Measurements from ENCODE around the gene UNC13A. TPM values are rescaled to one million over a fixed set of nuclear protein-coding genes. Genes with fewer than 3 reads are reported as not detected.

UNC13A gene
- total RNA-seq, 1 donor from 2014 or later, result 1.3 TPM

GRCh38 chr19:17641181-17641580 is 47.0 kb downstream of the UNC13A start:
- Histone ChIP-seq H3K4me1 (no peaks in the 10 kb centered on the region), H3K4me2 (no peak overlapping the region), H3F3A (ENCODE audit: low read depth) (no peaks in the 10 kb centered on the region), H3K4me3 (no peak overlapping the region), H3K79me2 (ENCODE audit: low read depth) (no peaks in the 10 kb centered on the region), H3K9ac (no peak overlapping the region), H4K20me1 (ENCODE audit: low read depth) (no peaks in the 10 kb centered on the region), H3K27ac (no peak overlapping the region), H3K9me3 (ENCODE audit: low read depth) (no peaks in the 10 kb centered on the region), H3K36me3 (no peaks in the 10 kb centered on the region), H3K27me3 (no peaks in the 10 kb centered on the region), H2AFZ (replicated peaks) (no peak overlapping the region)
- TF ChIP-seq CTCF (IDR thresholded peaks at IDR 0.05) (no peak), EZH2phosphoT487 (IDR thresholded peaks at IDR 0.05) (no peak), EZH2 (IDR thresholded peaks at IDR 0.05) (no peak)
- H3K27me3 Mint-ChIP-seq (ENCODE audit: insufficient read depth, low read depth), result no peaks in the 10 kb centered on the region
- no peak overlapping the region for H3K4me3 Mint-ChIP-seq
- no peak overlapping the region for H3K27ac Mint-ChIP-seq
- no peaks in the 10 kb centered on the region for H3K36me3 Mint-ChIP-seq
- H3K4me1 Mint-ChIP-seq, result no peaks in the 10 kb centered on the region
- no peak for DNase-seq (ENCODE audit: low spot score)
- no peaks in the 10 kb centered on the region for H3K9me3 Mint-ChIP-seq

GRCh38 chr19:17633700-17634099 is 54.5 kb downstream of the UNC13A start:
- Mint-ChIP-seq H3K36me3 (no peaks in the 10 kb centered on the region), H3K4me1 (no peaks in the 10 kb centered on the region), H3K9me3 (no peaks in the 10 kb centered on the region), H3K27ac (no peak overlapping the region), H3K4me3 (no peak overlapping the region), H3K27me3 (ENCODE audit: insufficient read depth, low read depth) (peaks cover 2% of the 10 kb centered on the region)
- Histone ChIP-seq H3F3A (ENCODE audit: low read depth) (no peaks in the 10 kb centered on the region), H3K4me1 (no peaks in the 10 kb centered on the region), H3K36me3 (no peaks in the 10 kb centered on the region), H3K79me2 (ENCODE audit: low read depth) (no peaks in the 10 kb centered on the region), H3K9me3 (ENCODE audit: low read depth) (no peaks in the 10 kb centered on the region), H3K9ac (no peak overlapping the region), H3K27me3 (no peaks in the 10 kb centered on the region), H3K4me2 (no peak overlapping the region), H3K4me3 (no peak overlapping the region), H2AFZ (replicated peaks) (no peak overlapping the region), H3K27ac (no peak overlapping the region), H4K20me1 (ENCODE audit: low read depth) (no peaks in the 10 kb centered on the region)
- no peak for DNase-seq (ENCODE audit: low spot score)
- TF ChIP-seq EZH2 (IDR thresholded peaks at IDR 0.05), result no peak
- no peak for TF ChIP-seq EZH2phosphoT487 (IDR thresholded peaks at IDR 0.05)
- no peak for TF ChIP-seq CTCF (IDR thresholded peaks at IDR 0.05)

GRCh38 chr19:17632577-17632976 is 55.6 kb downstream of the UNC13A start:
- Histone ChIP-seq H3K9ac (no peak overlapping the region), H4K20me1 (ENCODE audit: low read depth) (no peaks in the 10 kb centered on the region), H3K9me3 (ENCODE audit: low read depth) (no peaks in the 10 kb centered on the region), H3K4me1 (no peaks in the 10 kb centered on the region), H2AFZ (replicated peaks) (no peak overlapping the region), H3K79me2 (ENCODE audit: low read depth) (no peaks in the 10 kb centered on the region), H3K27ac (no peak overlapping the region), H3K36me3 (no peaks in the 10 kb centered on the region), H3K27me3 (no peaks in the 10 kb centered on the region), H3K4me2 (no peak overlapping the region), H3K4me3 (no peak overlapping the region), H3F3A (ENCODE audit: low read depth) (no peaks in the 10 kb centered on the region)
- Mint-ChIP-seq H3K9me3 (no peaks in the 10 kb centered on the region), H3K4me1 (no peaks in the 10 kb centered on the region), H3K36me3 (no peaks in the 10 kb centered on the region), H3K4me3 (no peak overlapping the region), H3K27me3 (ENCODE audit: insufficient read depth, low read depth) (peaks cover 2% of the 10 kb centered on the region), H3K27ac (no peak overlapping the region)
- no peak for DNase-seq (ENCODE audit: low spot score)
- TF ChIP-seq CTCF (IDR thresholded peaks at IDR 0.05) (no peak), EZH2 (IDR thresholded peaks at IDR 0.05) (no peak), EZH2phosphoT487 (IDR thresholded peaks at IDR 0.05) (no peak)
